Uterus (tissue), 2 donors: ENCODE data around the gene ABCB8.

Experiments
- POLR2A ChIP-seq, 2 donors: fragments of 450-650 bp; IDR thresholded peaks; one replicate each; pipeline ENCODE4 v1.6.1; 2016; ENCODE audit warnings: antibody characterized with exemption in 2 of 2, mild to moderate bottlenecking in 1 of 2, moderate library complexity in 1 of 2
- TF ChIP-seq, protein P1 (sequence below), 4 experiments: fragments of 200-600 bp in 2 of 4; fragments of 450-650 bp in 2 of 4; sonication (generic) in 2 of 4; IDR thresholded peaks; one replicate each; pipeline ENCODE4 v1.5.1; 2016 to 2019; ENCODE audit warnings: antibody characterized with exemption in 4 of 4, mild to moderate bottlenecking in 2 of 4, moderate library complexity in 1 of 4

DNA sequence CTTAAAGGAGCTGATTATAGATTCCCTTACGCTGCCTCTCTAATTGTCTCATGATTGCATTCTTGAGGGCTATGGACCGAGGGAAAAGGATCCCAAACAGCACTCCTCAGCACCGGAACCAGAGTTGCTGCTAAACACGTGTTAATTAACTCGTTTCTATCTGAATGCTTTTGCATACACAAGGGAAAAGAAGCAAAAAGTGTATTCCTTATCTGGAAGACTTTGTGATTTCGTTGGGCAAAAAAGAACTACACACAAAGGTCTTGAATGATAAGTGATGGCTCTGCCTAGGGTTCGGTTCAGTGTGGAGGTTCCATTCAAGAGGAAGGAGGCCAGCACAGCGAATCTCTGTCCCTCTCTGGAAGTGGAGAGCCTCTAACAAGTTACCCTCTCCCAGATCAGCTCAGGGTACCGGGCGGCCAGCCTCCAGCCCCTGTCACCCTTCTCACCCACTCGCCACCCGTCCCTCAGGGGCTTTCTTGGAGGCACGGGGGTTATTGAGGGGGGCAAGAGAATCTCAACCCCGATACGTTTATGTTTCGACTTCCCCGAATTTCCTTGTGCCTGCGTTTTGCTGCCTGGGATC lies 30.6 kb downstream of the ABCB8 start:
- TF ChIP-seq, protein P1, sequence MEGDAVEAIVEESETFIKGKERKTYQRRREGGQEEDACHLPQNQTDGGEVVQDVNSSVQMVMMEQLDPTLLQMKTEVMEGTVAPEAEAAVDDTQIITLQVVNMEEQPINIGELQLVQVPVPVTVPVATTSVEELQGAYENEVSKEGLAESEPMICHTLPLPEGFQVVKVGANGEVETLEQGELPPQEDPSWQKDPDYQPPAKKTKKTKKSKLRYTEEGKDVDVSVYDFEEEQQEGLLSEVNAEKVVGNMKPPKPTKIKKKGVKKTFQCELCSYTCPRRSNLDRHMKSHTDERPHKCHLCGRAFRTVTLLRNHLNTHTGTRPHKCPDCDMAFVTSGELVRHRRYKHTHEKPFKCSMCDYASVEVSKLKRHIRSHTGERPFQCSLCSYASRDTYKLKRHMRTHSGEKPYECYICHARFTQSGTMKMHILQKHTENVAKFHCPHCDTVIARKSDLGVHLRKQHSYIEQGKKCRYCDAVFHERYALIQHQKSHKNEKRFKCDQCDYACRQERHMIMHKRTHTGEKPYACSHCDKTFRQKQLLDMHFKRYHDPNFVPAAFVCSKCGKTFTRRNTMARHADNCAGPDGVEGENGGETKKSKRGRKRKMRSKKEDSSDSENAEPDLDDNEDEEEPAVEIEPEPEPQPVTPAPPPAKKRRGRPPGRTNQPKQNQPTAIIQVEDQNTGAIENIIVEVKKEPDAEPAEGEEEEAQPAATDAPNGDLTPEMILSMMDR (IDR thresholded peaks at IDR 0.05) = no peak
- TF ChIP-seq POLR2A (IDR thresholded peaks at IDR 0.05) = no peak
